ENCODE measurements around the gene KPNB1.

- TF ChIP-seq CTCF (IDR thresholded peaks at IDR 0.05) (no peak), POLR2A (IDR thresholded peaks at IDR 0.05) (no peak)
These were observed 19.9 kb upstream of the KPNB1 start for GRCh38 chr17:47629826-47630225.
